IPS DF 4.7 (cell line): Measurements from ENCODE around the gene MFSD6L.

ENCODE experiments used
- DNase-seq: peaks from one replicate; pipeline ENCODE4 v3.0.0-alpha.2; 2013; ENCODE audit warnings: low spot score; ENCODE audit errors: extremely low read depth

Gene MFSD6L

GRCh38 chr17:8798846-8799569, at the start of gene MFSD6L:
TSS of gene MFSD6L (minus strand) at chr17:8799365. CDS start at chr17:8799120, 245 bp downstream.
- no peak for DNase-seq

GRCh38 chr17:8847891-8848290, 48.7 kb upstream of the MFSD6L start:
- DNase-seq: no peak

- no peak for DNase-seq
Measured at GRCh38 chr17:8846768-8847211, 47.6 kb upstream of the MFSD6L start.

- DNase-seq: no peak
Measured at GRCh38 chr17:8844229-8845218, 45.4 kb upstream of the MFSD6L start.

- DNase-seq: no peak
Measured at GRCh38 chr17:8843344-8843743, 44.2 kb upstream of the MFSD6L start.

- no peak for DNase-seq
Measured at GRCh38 chr17:8841844-8842243, 42.7 kb upstream of the MFSD6L start.

GRCh38 chr17:8839410-8839935, 40.3 kb upstream of the MFSD6L start:
- no peak for DNase-seq

GRCh38 chr17:8838551-8839095, 39.5 kb upstream of the MFSD6L start:
- no peak for DNase-seq

GRCh38 chr17:8837563-8838075, 38.5 kb upstream of the MFSD6L start:
- no peak for DNase-seq

GRCh38 chr17:8836821-8837562, 37.8 kb upstream of the MFSD6L start:
- no peak for DNase-seq

- DNase-seq: no peak
Measured at GRCh38 chr17:8835631-8836364, 36.6 kb upstream of the MFSD6L start.

- DNase-seq: no peak
Measured at GRCh38 chr17:8835106-8835505, 35.9 kb upstream of the MFSD6L start.

GRCh38 chr17:8832711-8833352, 33.7 kb upstream of the MFSD6L start:
- peak; percentile 11 for DNase-seq

- no peak for DNase-seq
Measured at GRCh38 chr17:8831234-8831849, 32.2 kb upstream of the MFSD6L start.

- DNase-seq: no peak
Measured at GRCh38 chr17:8830141-8830540, 31.0 kb upstream of the MFSD6L start.

- DNase-seq: no peak
Measured at GRCh38 chr17:8829036-8829941, 30.1 kb upstream of the MFSD6L start.

GRCh38 chr17:8828517-8828875, 29.3 kb upstream of the MFSD6L start:
- DNase-seq: no peak

- DNase-seq: no peak
Measured at GRCh38 chr17:8826808-8827435, 27.8 kb upstream of the MFSD6L start.
